HEK293T (cell line): Measurements from ENCODE around the gene GRAMD1A.

Source experiments
- ARNT ChIP-seq: fragments of 450-650 bp; IDR thresholded peaks from 2 replicates; pipeline ENCODE4 v1.6.1; 2017; ENCODE audit warnings: mild to moderate bottlenecking
- BHLHE40 ChIP-seq: fragments of 450-650 bp; IDR thresholded peaks from 2 replicates; pipeline ENCODE4 v1.6.1; 2016; ENCODE audit warnings: mild to moderate bottlenecking, moderate library complexity, borderline replicate concordance
- ELF4 ChIP-seq: fragments of 450-650 bp; IDR thresholded peaks from 2 replicates; pipeline ENCODE4 v1.6.1; 2017; ENCODE audit warnings: antibody characterized with exemption
- FOXA1 ChIP-seq: fragments of 450-650 bp; IDR thresholded peaks from 2 replicates; pipeline ENCODE4 v1.6.1; 2016; ENCODE audit warnings: mild to moderate bottlenecking
- FOXK2 ChIP-seq: fragments of 450-650 bp; IDR thresholded peaks from 2 replicates; pipeline ENCODE4 v1.6.1; 2016; ENCODE audit warnings: mild to moderate bottlenecking
- FOXM1 ChIP-seq: fragments of 450-650 bp; IDR thresholded peaks from 2 replicates; pipeline ENCODE4 v1.6.1; 2017; ENCODE audit warnings: mild to moderate bottlenecking, borderline replicate concordance
- LEF1 ChIP-seq: fragments of 450-650 bp; IDR thresholded peaks from 2 replicates; pipeline ENCODE4 v1.6.1; 2017; ENCODE audit warnings: mild to moderate bottlenecking, borderline replicate concordance
- NFRKB ChIP-seq: fragments of 450-650 bp; IDR thresholded peaks from 2 replicates; pipeline ENCODE4 v1.6.1; 2016; ENCODE audit warnings: mild to moderate bottlenecking, moderate library complexity
- PKNOX1 ChIP-seq: fragments of 450-650 bp; IDR thresholded peaks from 2 replicates; pipeline ENCODE4 v1.6.1; 2016
- SP1 ChIP-seq: fragments of 450-650 bp; IDR thresholded peaks from 2 replicates; pipeline ENCODE4 v1.6.1; 2017
- SUZ12 ChIP-seq: fragments of 450-650 bp; IDR thresholded peaks from 2 replicates; pipeline ENCODE4 v1.6.1; 2016; ENCODE audit warnings: mild to moderate bottlenecking
- TARDBP ChIP-seq: fragments of 450-650 bp; IDR thresholded peaks from 2 replicates; pipeline ENCODE4 v1.6.1; 2016

- TF ChIP-seq ELF4: no peak
- no peak for TF ChIP-seq SP1
- TF ChIP-seq NFRKB: no peak
- TF ChIP-seq ARNT: no peak
- TF ChIP-seq FOXM1: no peak
- no peak for TF ChIP-seq SUZ12
- TF ChIP-seq BHLHE40: no peak
- no peak for TF ChIP-seq FOXA1
- no peak for TF ChIP-seq LEF1
- TF ChIP-seq PKNOX1: no peak
- no peak for TF ChIP-seq TARDBP
- no peak for TF ChIP-seq FOXK2
Measured at GRCh38 chr19:35022460-35022859, 22.3 kb downstream of the GRAMD1A start.
